Bone marrow (tissue), 2 donors: ENCODE measurements around the gene TBC1D20.
A peak's percentile ranks its signal among the peaks of the same experiment; 100 is the strongest.
"Not testable (repeated sequence)": the region's sequence is repeated elsewhere in the genome, so short reads cannot be mapped to it uniquely, and the experiment has no call there.

ENCODE experiments used
- DNase-seq, 2 donors: peaks; one replicate each; lab custom pipeline; 2025; lab: John Stamatoyannopoulos, UW

The TBC1D20 gene, protein sequence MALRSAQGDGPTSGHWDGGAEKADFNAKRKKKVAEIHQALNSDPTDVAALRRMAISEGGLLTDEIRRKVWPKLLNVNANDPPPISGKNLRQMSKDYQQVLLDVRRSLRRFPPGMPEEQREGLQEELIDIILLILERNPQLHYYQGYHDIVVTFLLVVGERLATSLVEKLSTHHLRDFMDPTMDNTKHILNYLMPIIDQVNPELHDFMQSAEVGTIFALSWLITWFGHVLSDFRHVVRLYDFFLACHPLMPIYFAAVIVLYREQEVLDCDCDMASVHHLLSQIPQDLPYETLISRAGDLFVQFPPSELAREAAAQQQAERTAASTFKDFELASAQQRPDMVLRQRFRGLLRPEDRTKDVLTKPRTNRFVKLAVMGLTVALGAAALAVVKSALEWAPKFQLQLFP

DNA sequence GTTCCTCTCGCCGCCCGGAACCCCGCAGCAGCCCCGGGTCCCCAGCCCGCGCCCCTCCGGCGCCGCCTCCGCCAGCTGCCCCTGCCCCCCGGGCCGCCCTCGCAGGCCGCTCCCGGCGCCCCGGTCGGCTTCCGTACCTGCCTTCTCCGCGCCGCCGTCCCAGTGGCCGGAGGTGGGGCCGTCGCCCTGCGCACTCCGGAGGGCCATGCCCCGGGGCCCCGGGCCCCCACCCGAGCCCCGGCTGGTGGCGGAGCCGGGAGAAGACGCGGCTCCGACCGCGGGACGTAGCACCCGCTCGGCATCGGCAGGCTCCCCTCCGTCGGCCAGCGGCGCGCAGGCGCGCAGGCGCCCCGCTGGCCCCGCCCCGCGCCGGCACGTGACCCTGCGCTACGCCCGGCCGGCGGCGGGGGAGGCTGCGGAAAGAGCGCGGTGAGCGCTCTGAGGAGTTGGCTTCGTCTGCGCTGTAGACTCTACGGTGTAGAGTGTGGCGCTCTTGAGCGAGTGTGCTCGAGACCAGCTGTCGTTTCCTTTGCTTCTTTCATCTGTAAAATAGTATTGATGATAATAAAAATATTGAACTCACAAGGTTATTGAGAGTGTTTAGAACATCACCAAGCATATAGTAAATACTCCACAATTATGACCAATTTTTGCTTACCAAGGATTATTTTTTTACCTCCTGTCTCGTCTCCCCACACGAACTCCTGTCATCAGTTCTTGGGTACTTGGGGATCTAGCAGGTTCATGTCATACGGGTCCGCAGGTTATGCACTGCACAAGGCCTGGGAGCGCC lies at the start of gene TBC1D20:
Gene TBC1D20 (minus strand): TSS at position 335 of the 793 bp plus-strand sequence. CDS start 128 bp downstream, at position 207.
- DNase-seq = peak; percentile 72 to 90

- DNase-seq = not testable (repeated sequence)
These were observed 48.2 kb upstream of the TBC1D20 start for GRCh38 chr20:510328-511057.

DNA sequence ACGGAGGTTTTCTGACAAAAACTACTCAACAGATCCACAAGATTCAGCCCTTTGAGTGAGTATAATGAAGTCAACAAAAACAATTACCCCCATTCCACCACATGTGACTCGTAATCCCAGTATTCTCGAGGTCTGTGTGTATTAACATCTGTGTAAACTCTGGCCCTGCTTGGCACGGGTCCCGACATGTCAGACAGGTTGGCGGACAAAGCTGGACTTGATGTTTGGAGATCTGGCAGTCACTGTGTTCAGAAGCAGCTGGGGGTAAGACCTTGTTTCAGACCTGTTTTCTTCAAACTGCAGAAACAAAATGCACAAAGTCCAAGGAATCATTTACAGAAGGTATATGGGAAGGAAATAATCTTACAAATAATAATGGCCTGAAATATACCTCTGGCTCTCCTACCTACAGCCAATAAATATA lies 46.0 kb upstream of the TBC1D20 start:
- DNase-seq = not testable (repeated sequence)

GRCh38 chr20:507761-508332 lies 45.5 kb upstream of the TBC1D20 start:
- DNase-seq = no peak

DNA sequence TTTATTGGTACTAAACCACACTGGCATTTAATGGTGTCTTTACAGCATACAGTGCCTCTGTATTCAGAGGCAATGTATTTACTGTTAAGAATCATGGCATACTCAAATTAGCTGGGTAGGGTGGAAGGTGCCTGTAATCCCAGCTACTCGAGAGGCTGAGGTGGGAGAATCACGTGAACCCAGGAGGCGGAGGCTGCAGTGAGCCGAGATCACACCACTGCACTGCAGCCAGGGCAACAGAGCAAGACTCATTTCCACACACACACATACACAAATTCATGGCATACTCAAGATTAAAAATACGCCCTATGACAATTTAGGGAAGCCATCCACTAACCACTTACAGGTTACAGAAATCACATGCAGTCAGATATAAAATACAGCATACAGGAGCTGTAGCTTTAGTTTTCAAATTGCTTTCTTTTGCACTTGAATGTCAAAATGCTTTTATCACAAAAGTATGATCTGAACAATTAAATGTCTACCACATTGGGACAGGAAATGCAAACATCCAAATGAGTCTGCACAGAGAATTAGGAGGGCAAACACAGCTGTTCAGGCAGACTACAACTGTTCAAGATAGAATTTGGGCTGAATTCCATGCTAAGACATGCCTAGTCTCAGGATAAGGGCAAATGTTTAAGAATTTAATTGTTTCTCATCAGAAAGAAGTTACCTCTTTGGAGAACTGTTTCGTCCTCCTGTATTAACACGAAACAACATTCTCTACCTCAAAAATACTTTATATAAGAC lies 44.8 kb upstream of the TBC1D20 start:
- no peak for DNase-seq

- DNase-seq = no peak
These were observed 42.3 kb upstream of the TBC1D20 start for GRCh38 chr20:504632-505075.

- DNase-seq = no peak
These were observed 40.9 kb upstream of the TBC1D20 start for GRCh38 chr20:503048-503737.

DNA sequence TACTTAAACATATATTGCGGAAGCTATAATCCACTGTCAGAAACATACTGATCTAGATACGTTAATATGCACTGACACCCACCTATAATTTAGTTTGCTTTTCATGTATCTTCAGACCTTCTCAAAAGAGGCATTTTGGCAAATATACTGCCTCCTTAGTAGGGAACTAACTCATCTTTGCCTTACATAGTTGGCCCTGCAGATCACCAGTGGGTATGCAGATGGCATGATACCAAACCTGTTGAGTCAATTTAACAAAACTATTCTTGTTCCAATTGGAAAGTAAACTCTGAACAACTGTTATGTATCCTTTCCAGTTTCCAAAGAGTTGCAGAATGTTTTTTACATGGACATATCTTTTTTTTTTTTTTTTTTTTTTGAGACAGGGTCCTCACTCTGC lies 35.6 kb upstream of the TBC1D20 start:
- no peak for DNase-seq

GRCh38 chr20:496126-496696 lies 33.9 kb upstream of the TBC1D20 start:
- no peak for DNase-seq

- no peak for DNase-seq
These were observed 29.8 kb upstream of the TBC1D20 start for GRCh38 chr20:492159-492558.

GRCh38 chr20:487655-488054 lies 25.3 kb upstream of the TBC1D20 start:
- no peak for DNase-seq

DNA sequence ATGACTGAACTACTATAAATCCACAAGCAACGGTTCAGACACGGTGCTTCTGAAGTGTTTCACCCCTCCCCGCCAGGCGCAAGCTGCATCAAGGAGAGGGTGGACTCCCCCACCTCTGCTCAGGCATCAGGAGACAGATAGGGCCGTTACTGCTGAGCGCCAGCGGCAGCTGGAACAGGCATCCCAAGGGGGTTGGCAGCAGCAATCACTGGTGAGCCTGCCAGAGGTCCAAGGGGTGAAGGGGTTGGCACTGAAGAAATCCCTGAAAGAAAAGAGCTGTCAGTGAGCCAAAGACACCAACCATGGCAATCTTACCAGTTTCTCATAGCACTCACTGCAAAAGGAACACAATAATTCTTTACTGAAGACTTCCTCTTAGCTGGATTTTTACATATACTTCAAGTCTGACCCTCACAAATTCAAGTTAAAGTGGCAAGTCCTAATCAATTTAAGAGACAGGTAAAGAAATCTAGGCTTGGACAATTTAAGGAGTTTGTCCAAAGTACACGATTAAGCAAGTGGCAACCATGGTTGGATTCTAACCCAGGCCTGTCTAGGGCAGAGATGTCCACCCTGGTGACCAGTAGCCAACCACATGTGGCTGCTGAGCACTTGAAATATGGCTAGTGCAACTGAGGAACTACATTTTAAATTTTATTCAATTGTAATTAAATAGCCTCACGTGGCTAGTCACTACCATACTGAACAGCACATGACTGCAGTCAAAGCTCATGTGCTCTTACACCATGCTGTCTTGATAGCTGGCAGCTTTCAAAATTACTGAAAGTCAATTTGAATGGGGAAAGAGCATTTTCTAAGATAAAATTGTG lies 21.7 kb upstream of the TBC1D20 start:
- no peak for DNase-seq

DNA sequence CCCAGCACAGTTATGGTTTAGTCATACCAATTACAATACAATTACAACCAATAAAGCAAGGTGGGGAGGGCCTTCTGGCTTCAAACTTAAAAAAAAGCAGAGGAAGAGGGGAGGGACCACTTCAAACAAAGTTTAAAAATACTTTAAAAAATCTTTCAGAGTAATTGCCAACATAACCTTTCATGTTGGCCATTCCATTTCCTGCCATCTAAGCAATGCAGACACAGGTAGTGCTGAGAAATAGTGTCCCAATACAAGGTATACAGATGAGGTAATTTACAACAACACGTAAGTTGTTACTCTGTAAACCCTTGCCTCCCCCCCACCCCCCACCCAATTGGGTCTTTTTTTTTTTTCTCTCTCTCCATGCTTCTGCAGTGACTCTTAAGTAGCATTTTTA lies 18.8 kb upstream of the TBC1D20 start:
- DNase-seq = no peak

DNA sequence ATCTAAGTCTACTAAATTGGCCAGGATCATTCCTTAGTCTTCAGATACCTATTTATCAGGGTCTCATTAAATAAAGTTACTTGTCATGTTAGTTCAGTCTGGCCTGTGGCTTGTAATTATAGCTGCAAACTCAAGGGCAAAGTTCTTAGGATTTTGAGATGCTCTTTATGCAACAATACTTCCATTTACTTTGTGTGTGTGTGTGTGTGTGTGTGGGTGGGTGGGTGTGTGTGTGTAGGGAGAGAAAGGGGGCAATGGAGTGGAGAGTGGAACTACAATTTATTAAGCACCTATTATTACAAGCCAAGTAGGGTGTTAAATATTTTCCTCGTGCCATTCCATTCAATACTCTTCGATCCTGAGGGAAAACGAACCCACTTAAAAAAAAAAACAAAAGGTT lies 17.7 kb upstream of the TBC1D20 start:
- DNase-seq = no peak

GRCh38 chr20:479487-479886 lies 17.2 kb upstream of the TBC1D20 start:
- DNase-seq = no peak

DNA sequence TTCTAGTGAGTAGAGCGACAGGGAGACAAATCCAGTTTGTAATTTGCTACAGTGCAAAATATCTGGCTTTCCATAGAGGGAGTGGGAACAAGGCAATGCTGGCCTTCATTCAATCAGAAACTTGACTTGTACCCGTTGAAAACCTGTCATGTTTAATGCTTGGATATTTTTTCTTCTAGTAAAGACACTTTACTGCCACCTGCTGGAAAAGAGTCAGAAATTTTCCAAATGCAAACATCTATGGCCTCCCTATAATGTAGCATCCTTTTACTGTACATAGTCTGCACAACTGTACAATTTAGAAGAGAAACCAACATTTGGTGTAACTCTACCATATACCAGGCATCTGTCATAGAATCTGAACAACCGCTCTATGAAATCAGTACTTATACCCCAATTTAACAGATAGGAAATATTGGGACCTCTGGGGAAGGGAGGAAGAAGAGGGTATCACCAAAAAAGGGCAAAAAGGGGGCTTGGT lies 16.7 kb upstream of the TBC1D20 start:
- DNase-seq = peak in 1 of 2 donors; percentile 53

DNA sequence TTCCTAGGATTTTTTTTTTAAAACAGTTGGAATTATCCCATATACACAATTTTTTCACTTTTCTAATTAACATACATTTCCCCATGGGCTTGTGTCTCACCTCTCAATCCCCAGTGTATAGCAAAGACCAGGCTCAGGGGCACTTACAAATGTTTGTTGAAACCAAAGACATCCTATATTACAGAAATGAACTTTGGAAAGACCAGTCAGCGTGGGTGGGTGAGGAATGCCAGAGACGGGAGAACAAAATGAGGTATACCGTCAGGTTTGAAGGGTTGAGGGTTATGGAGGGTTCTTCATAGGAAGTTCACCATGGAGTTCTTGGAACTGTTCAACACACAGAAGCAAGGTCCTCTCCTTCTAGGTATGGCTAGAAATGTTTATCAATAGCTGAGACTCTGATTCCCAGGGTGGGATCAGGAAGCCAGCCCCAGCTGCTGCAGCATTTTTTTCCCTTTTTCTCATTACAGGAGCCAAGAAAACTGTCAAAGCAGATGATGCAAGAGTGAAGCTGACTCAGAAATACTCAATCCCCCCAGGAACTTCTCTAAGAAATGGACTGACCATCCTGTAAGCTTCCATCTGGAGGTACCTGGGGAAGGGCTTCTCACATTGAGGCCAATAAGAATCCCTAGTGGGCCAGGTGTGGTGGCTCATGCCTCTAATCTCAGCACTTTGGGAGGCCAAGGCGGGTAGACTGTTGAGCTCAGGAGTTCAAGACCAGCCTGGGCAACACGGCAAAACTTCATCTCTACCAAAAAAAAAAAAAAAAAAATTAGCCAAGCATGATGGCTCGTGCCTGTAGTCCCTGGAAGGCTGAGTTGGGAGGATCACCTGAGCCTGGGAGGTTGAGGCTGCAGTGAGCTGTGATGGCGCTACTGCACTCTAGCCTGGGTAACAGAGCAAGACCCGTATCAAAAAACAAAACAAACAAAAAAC lies 15.9 kb upstream of the TBC1D20 start:
- DNase-seq = no peak
